ENCODE results near the gene PRKN.

Gene PRKN

DNA sequence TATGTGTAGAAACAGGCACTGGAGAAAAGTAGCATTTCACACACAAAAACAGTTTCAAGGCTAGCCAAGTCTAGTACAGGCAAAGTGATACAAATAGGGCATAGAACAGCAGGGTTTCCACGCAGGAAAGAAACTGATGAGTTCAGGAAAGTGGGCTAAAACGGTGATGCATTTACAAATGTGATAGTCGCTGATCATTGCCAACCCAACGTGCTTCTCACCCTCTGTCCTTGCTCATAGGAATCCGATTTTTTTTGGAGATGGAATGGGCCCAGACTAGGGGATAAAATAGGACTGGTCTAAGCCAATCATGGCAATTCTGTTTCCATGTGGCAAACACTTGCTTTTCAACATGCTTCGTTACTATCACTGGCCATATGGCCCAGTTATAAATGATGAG is 536.6 kb downstream of the PRKN start:
- no peak for DNase-seq

DNA sequence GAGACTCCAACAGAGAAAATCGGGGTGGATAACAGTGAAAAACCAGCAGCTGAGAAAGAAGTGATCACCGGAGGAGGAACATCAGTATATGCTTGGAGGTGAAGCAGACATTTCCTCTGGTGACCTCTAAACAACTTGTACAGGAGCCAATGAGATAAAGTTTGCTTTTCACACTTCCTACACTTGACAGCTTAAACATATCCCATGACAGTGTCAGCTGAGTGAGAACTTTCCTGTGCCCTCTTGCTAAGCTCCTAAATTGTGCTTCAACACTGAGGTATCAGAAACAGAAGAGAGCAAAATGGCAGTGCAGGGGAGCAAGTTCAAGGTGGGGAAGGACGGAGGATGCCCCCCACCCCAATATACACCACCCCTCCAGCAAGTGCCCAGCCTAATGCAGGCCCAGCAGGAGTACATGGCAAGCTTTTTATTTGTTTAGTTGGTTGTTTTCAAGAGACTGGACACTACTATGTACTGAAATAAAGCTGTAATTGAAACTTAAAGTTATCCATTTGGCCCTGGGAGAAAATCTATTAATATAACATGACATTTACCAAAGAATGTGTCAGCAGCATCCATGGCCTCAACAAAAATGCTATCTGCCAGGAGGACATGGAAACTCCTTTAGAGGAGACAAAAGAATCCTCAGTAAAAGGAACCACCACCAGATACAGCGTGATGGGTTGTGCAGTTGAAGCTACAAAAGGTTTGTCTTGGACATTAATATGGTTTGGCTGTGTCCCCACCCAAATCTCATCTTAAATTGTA is 540.2 kb downstream of the PRKN start:
- no peak for DNase-seq

GRCh38 chr6:162184465-162184864 is 543.1 kb downstream of the PRKN start:
- no peak for DNase-seq

- peak in 1 of 51 donors; percentile 11 for DNase-seq
These were observed 545.7 kb downstream of the PRKN start for GRCh38 chr6:162181741-162182401.

DNA sequence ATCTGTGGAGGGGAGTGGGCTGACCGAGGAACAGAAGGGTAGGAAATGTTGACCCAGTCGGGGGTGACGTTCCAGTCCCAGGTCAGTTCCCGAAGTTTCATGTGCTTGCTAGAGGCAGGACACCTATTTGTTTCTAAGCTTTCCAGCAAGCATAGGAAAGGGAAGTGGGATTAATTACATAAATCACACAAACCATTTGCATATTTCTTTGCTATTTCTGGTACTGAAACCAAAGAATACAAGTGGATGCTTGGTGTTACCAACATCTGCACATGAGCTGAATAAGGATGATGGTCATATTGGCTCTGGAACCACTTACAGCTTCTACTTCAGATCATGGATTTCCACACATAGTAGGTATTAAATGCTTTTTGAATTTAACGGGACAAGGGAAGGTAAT is 546.5 kb downstream of the PRKN start:
- no peak for DNase-seq

DNA sequence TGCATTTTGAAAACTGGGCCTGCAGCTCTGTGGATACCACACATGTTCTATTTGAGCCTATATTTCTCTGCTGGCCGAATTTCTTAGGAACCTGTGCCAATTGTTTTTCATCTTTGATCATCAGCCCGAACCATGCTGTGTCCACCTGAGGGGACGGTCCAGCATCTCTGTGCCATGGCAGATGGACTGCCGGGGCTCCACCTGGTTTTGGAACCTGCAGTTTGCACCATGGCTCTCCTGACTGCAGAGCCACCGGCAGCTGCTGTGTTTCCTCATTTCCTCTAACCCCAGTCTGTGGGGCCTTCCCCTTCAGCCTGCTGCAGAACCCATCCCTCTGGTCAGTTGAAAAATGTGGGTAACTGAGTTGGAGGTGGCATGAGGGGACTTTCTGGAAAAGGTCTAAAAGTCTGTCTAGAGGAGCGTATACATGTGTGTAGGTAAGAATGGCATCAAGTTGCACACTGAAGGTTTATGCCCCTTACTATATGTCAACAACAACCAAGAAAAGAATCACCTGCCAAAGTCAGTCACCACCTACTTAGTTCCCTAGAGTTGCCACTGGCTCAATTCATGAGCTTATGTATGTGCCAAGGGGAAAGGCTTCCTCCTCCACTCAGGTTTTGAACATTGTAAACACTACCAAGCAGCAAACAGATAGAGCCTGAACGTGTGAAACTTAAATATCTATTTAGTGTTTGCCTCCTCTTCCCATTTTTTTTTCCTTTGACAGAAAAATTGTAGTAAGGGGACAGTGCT is 548.2 kb downstream of the PRKN start:
- DNase-seq: no peak

GRCh38 chr6:162178666-162179065 is 548.9 kb downstream of the PRKN start:
- DNase-seq: no peak

DNA sequence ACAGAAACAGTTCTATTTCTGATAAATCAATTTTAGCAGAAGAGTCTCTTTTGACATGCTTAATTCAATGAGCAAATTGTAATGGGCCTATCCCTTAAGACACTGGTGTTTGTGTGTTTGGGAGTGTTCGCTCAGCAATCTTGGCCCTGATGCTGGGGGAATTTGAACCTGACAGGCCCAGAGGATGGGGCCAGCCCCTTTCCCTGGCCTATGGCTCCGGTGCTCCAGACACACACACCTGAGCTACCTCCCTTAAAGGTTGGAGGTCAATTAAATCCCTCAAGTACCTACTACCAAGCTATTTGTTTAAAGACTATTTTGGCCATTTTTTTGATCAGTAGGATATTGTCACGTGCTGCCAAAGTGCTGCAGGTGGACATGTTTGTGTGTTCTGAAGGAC is 549.3 kb downstream of the PRKN start:
- no peak for DNase-seq

DNA sequence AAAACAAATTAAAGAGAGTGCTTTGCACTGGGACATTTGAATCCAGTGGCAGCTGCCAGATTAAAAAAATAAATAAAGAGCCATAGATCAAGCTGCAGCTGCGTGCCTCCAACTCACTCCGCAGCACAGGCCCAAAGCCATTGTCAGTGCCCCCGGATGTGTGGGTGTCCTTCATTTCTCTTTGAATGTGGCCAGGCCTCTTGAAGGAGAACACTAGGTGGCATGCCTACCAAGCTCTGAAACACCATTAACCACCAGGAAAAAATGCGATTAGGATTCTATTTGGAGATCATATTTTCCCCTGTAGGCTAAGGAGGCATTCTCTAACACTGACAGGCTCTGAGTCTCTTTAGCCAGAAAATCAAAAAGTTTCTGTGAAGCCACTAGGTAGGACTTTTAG is 549.8 kb downstream of the PRKN start:
- DNase-seq: peak in 32 of 51 donors; percentile 3 to 76 (median 30)

DNA sequence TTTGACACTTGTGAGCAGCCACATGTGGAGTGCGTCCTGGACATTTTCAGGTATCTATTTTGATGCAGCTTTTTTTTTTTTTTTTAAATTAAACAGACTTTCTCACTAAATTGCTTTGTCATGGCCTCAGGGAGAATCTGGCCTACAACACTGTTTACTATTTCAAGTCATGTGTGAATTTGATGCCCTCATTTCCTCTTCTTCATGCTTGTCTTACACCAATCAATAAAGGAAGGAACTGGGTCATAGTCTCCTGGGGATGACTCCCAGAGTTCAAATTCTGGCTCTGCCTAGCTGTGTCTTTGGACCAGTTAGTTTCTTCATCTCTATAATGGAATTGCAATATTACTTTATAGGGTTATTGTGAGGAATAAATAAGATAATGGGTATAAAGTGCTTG is 554.1 kb downstream of the PRKN start:
- no peak for DNase-seq

DNA sequence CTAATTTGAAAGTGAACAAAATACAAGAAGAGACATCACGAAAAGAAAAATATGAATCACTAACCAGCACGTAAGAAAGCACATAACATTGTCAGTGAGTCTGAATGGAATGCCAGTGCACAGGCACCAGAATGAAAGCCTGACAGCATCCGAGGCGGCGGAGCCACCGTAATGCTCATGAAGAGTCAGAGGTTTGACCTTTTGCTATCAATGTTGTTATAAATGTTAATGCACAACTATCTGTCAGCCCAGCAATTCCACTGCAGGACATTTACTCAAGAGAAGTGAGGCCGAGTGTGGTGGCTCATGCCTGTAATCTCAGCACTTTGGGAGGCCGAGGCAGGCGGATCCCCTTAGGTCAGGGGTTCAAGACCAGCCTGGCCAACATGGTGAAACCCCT is 562.1 kb downstream of the PRKN start:
- no peak for DNase-seq

GRCh38 chr6:162157167-162157870 is 570.2 kb downstream of the PRKN start:
- DNase-seq: peak in 1 of 51 donors; percentile 14

GRCh38 chr6:162156146-162156545 is 571.4 kb downstream of the PRKN start:
- no peak for DNase-seq

DNA sequence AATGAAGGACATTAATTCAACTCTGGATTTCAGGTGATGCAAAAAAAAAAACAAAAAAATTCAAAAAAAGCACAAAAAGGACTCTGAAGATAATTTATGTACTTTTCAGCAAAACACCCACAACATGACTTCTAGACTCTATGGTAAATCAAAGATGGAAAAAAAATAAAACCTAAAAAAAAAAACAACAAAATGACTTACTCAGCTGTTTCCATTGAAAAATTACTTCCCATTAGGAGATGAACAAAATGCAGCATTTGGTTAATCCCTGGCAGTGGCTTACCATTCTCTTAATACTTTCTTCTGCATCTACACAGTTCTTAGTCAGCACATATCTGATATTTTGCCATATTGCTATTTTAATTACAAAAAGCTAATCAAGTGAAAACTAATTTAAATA is 572.6 kb downstream of the PRKN start:
- no peak for DNase-seq

DNA sequence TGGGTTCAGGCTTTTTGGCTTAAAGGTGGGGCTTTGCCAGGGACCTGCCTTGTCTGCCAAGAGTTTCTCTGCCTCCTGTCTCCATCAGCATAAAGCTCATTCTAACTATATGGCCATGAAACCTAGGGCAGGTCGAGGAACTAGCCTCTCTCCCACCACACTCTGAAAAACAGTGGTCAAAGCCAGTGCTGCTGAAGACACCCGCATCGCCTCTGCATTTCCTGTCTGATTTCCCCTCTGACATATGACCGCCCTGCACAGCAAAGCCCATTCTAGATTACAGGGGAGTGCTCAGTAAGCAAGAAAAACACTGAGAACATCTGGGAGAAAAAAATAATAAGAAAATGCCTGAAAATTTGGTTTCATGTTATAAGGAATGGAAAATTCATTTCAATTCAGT is 573.6 kb downstream of the PRKN start:
- no peak for DNase-seq

DNA sequence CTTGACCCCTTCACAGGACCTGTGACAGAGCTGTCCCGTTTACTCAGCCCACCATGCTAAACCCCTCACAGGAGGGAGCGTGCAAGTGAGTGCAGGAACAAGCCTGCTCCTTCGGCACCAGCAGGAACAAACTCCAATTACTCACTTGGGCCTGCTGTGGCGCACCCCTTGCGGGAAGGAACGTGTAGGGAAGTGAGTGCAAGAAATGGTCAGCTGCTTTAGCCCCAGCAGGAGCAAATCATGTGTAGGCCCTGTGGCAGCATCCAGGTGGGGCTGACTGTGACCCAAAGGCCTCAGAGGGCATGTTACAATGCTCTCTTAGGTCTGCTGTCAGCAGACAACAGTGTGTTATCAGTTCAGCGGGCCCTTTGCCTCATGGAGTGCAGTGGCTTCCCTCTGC is 574.4 kb downstream of the PRKN start:
- no peak for DNase-seq

- DNase-seq: peak in 1 of 51 donors; percentile 8
These were observed 576.4 kb downstream of the PRKN start for GRCh38 chr6:162151021-162151665.

- no peak for DNase-seq
These were observed 577.3 kb downstream of the PRKN start for GRCh38 chr6:162150295-162150694.

DNA sequence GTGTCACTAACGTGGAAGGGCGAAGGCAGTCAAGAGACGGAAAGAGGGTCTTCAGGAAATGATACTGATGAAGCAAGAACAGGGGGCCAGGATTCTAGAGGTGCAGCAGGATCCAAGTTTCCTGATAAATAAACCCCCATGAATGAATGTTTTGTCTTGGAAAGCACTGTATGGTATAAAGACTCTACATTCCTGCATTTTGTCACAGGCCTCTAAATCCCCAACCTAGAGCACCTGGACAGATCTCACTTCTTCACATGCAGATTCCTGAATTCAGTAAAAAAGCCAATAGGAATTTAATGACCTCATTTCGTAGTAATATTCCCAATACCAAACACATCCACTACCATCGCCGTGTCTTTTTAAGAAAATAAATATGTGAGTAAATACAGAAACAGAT is 577.8 kb downstream of the PRKN start:
- no peak for DNase-seq

DNA sequence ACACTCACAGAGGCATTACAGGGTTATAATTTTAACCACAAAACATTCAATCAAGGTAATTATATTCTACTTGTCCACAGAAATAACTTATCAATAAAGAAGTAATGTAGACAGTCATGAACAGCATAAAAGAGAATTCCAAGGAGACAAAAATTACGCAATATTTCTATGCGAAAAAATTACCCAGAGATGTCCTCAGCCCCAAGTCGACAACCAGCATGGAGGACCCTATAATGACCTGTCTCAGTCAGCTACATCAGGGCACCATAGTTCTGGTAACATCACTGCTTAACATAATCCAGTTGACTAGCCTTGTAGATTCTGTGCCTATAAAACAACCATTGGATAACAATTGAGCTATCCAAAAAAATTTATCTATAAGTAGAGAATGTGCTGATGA is 579.8 kb downstream of the PRKN start:
- DNase-seq: no peak

DNA sequence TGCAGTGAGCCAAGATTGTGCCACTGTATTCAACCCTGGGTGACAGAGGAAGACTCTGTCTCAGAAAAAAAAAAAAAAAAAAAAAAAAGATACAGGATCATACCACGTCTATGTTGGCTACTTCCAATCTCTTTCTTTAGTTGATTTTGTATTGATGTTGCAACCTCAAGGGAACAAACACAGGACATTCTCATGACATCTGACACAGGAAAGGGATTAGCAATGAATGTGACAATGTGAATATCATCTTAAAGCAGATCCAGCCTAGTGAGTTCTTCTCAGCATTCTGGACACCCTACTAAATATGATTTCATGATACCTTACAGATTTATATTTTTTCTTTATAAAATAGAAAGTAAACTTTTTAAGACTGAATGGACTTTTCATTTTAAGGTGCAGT is 580.3 kb downstream of the PRKN start:
- no peak for DNase-seq

All from hypothalamus (tissue), 51 donors.